COLO829 (cell line): Measurements from ENCODE around the gene ASIC4.

Experiments used
- DNase-seq: peaks from one replicate; pipeline ENCODE4 v3.0.0; 2012; ENCODE audit warnings: low spot score

ASIC4 gene

GRCh38 chr2:219514196-219514761 is at the start of gene ASIC4:
TSS of gene ASIC4 (plus strand) at chr2:219514482. CDS start at chr2:219514725, 243 bp downstream.
- no peak for DNase-seq

GRCh38 chr2:219465659-219466561 is 48.4 kb upstream of the ASIC4 start:
- no peak for DNase-seq

GRCh38 chr2:219466816-219467735 is 47.2 kb upstream of the ASIC4 start:
- DNase-seq: no peak

GRCh38 chr2:219467736-219468075 is 46.6 kb upstream of the ASIC4 start:
- no peak for DNase-seq

GRCh38 chr2:219468410-219469185 is 45.7 kb upstream of the ASIC4 start:
- no peak for DNase-seq

- peak; percentile 36 for DNase-seq
Measured at GRCh38 chr2:219469186-219469724, 45.0 kb upstream of the ASIC4 start.

- DNase-seq: no peak
Measured at GRCh38 chr2:219470429-219470828, 43.9 kb upstream of the ASIC4 start.

GRCh38 chr2:219471476-219472371 is 42.6 kb upstream of the ASIC4 start:
- no peak for DNase-seq

GRCh38 chr2:219472629-219473187 is 41.6 kb upstream of the ASIC4 start:
- no peak for DNase-seq

GRCh38 chr2:219473511-219473910 is 40.8 kb upstream of the ASIC4 start:
- DNase-seq: no peak

- no peak for DNase-seq
Measured at GRCh38 chr2:219474285-219475060, 39.8 kb upstream of the ASIC4 start.

- no peak for DNase-seq
Measured at GRCh38 chr2:219475278-219475677, 39.0 kb upstream of the ASIC4 start.

- peak; percentile 66 for DNase-seq
Measured at GRCh38 chr2:219475697-219476651, 38.3 kb upstream of the ASIC4 start.

- no peak for DNase-seq
Measured at GRCh38 chr2:219476652-219477151, 37.6 kb upstream of the ASIC4 start.

- DNase-seq: no peak
Measured at GRCh38 chr2:219477179-219477578, 37.1 kb upstream of the ASIC4 start.

GRCh38 chr2:219477815-219478214 is 36.5 kb upstream of the ASIC4 start:
- no peak for DNase-seq

- DNase-seq: no peak
Measured at GRCh38 chr2:219478916-219479315, 35.4 kb upstream of the ASIC4 start.

GRCh38 chr2:219480004-219480403 is 34.3 kb upstream of the ASIC4 start:
- DNase-seq: no peak
